SK-N-SH (cell line): Measurements from ENCODE around the gene MTA3. TPM values are rescaled to one million over a fixed set of nuclear protein-coding genes. Genes with fewer than 3 reads are reported as not detected.

Experiments used
- CTCF ChIA-PET: fragments of 300-600, 350-600 bp; formaldehyde crosslinking; extraction: SDS; loops from one replicate; lab custom pipeline; 2021; lab: Yijun Ruan, JAX
- POLR2A ChIA-PET: fragments of 350-600 bp; sonication (Branson Sonifier 250); formaldehyde crosslinking; extraction: SDS; loops from one replicate; lab custom pipeline; 2020; ENCODE audit warnings: antibody characterized with exemption, inconsistent platforms; lab: Yijun Ruan, JAX
- DNase-seq: peaks from one replicate; pipeline ENCODE4 v3.0.0; 2012
- H2AFZ ChIP-seq: fragments of 200-600 bp; sonication (generic); 2 replicates; pipeline ENCODE4 v1.8.1; 2016; ENCODE audit warnings: antibody characterized with exemption, mild to moderate bottlenecking, low read depth
- H3F3A ChIP-seq: fragments of 200-600 bp; sonication (generic); replicated peaks from 2 replicates; pipeline ENCODE3; 2016; ENCODE audit warnings: antibody characterized with exemption, mild to moderate bottlenecking; ENCODE audit not compliant: insufficient read depth
- H3K27ac ChIP-seq, 2 experiments: fragments of 200-500 bp in 1 of 2; fragments of 200-600 bp in 1 of 2; sonication (Bioruptor generic) in 1 of 2; sonication (generic), shearing (Covaris generic) in 1 of 2; 2 replicates each; pipeline versions ENCODE4 v1.5.1 to v1.6.1; 2014 to 2016; ENCODE audit warnings: low read depth in 2 of 2, inconsistent platforms in 1 of 2, low read length in 1 of 2, mild to moderate bottlenecking in 1 of 2, mixed read lengths in 1 of 2
- H3K27me3 ChIP-seq: fragments of 200-600 bp; sonication (generic), shearing (Covaris generic); 2 replicates; pipeline ENCODE4 v1.6.1; 2016; ENCODE audit warnings: mixed run types; ENCODE audit not compliant: insufficient read depth
- H3K36me3 ChIP-seq, 2 experiments: fragments of 200-500 bp in 1 of 2; fragments of 200-600 bp in 1 of 2; sonication (Bioruptor generic) in 1 of 2; sonication (generic) in 1 of 2; replicated peaks in 1 of 2; 2 replicates each; pipeline versions ENCODE3 to v1.5.1; 2014 to 2016; ENCODE audit warnings: low read length in 1 of 2, mild to moderate bottlenecking in 1 of 2; ENCODE audit not compliant: insufficient read depth in 2 of 2, control insufficient read depth in 1 of 2
- H3K4me1 ChIP-seq, 2 experiments: fragments of 200-500 bp in 1 of 2; fragments of 200-600 bp in 1 of 2; sonication (Bioruptor generic) in 1 of 2; sonication (generic), shearing (Covaris generic) in 1 of 2; 2 replicates each; pipeline versions ENCODE4 v1.5.1 to v1.6.1; 2014 to 2016; ENCODE audit warnings: low read depth in 1 of 2, low read length in 1 of 2, mixed run types in 1 of 2; ENCODE audit not compliant: insufficient read depth in 2 of 2, control insufficient read depth in 1 of 2
- H3K4me2 ChIP-seq: fragments of 200-600 bp; sonication (generic), shearing (Covaris generic); 2 replicates; pipeline ENCODE4 v1.6.1; 2017; ENCODE audit warnings: mixed run types
- H3K4me3 ChIP-seq, 2 experiments: fragments of 200-500 bp in 1 of 2; fragments of 200-600 bp in 1 of 2; sonication (Bioruptor generic) in 1 of 2; sonication (generic), shearing (Covaris generic) in 1 of 2; 2 replicates each; pipeline versions ENCODE4 v1.5.1 to v1.8.1; 2014 to 2016; ENCODE audit warnings: low read depth in 2 of 2, inconsistent platforms in 1 of 2, low read length in 1 of 2, mild to moderate bottlenecking in 1 of 2, mixed read lengths in 1 of 2, moderate library complexity in 1 of 2
- H3K79me2 ChIP-seq: fragments of 200-600 bp; sonication (generic); 2 replicates; pipeline ENCODE4 v1.8.1; 2017; ENCODE audit warnings: mild to moderate bottlenecking; ENCODE audit not compliant: insufficient read depth
- H3K9ac ChIP-seq: fragments of 200-600 bp; sonication (generic); 2 replicates; pipeline ENCODE4 v1.6.1; 2017; ENCODE audit warnings: mixed run types
- H3K9me2 ChIP-seq: fragments of 200-600 bp; sonication (generic); 2 replicates; pipeline ENCODE4 v1.6.1; 2017; ENCODE audit warnings: mixed run types
- H3K9me3 ChIP-seq: fragments of 200-600 bp; sonication (generic); 2 replicates; pipeline ENCODE4 v1.6.1; 2017; ENCODE audit warnings: mixed run types, mild to moderate bottlenecking, moderate library complexity
- H4K20me1 ChIP-seq: fragments of 200-600 bp; sonication (generic); 2 replicates; pipeline ENCODE4 v1.6.1; 2017; ENCODE audit warnings: mild to moderate bottlenecking, mixed run types; ENCODE audit not compliant: insufficient read depth
- ELF1 ChIP-seq: IDR thresholded peaks from 2 replicates; pipeline ENCODE4 v1.4.0; 2012
- EP300 ChIP-seq, 2 experiments: IDR thresholded peaks; 2 replicates each; pipeline versions ENCODE4 v1.4.0 to v1.6.1; 2012; ENCODE audit warnings: borderline replicate concordance in 1 of 2, low read depth in 1 of 2, low read length in 1 of 2
- EZH2phosphoT487 ChIP-seq: fragments of 200-600 bp; sonication (generic); IDR thresholded peaks from 2 replicates; pipeline ENCODE4 v1.6.1; 2017; ENCODE audit warnings: low read depth, mixed run types, mild to moderate bottlenecking, antibody characterized with exemption, moderate library complexity, borderline replicate concordance
- FOXJ3 ChIP-seq: sonication (generic); formaldehyde crosslinking; IDR thresholded peaks from 2 replicates; pipeline ENCODE4 v1.5.1; 2020; ENCODE audit warnings: mild to moderate bottlenecking, missing genetic modification reagents
- FOXM1 ChIP-seq: IDR thresholded peaks from 2 replicates; pipeline ENCODE4 v1.4.0; 2012; ENCODE audit warnings: low read depth, mild to moderate bottlenecking
- GABPA ChIP-seq: IDR thresholded peaks from 2 replicates; pipeline ENCODE4 v1.4.0; 2012; ENCODE audit warnings: low read depth, mild to moderate bottlenecking
- GATA2 ChIP-seq: sonication (generic); formaldehyde crosslinking; IDR thresholded peaks from 2 replicates; pipeline ENCODE4 v1.5.0; 2020; ENCODE audit warnings: mild to moderate bottlenecking, missing genetic modification reagents
- MEF2A ChIP-seq: IDR thresholded peaks from 2 replicates; pipeline ENCODE4 v1.4.0; 2012; ENCODE audit warnings: low read depth, borderline replicate concordance
- RFX5 ChIP-seq: IDR thresholded peaks from 2 replicates; pipeline ENCODE4 v1.6.1; 2012; ENCODE audit warnings: mild to moderate bottlenecking, improper control_type of control experiment, low read length
- RXRA ChIP-seq: IDR thresholded peaks from 2 replicates; pipeline ENCODE4 v1.4.0; 2012; ENCODE audit warnings: low read depth, mild to moderate bottlenecking, borderline replicate concordance
- SIN3A ChIP-seq: IDR thresholded peaks from 2 replicates; pipeline ENCODE4 v1.6.1; 2012; ENCODE audit warnings: low read depth, mild to moderate bottlenecking, low read length, moderate library complexity, borderline replicate concordance
- SMC3 ChIP-seq: IDR thresholded peaks from 2 replicates; pipeline ENCODE4 v1.6.1; 2012; ENCODE audit warnings: low read depth, low read length, improper control_type of control experiment
- TAF1 ChIP-seq: IDR thresholded peaks from 2 replicates; pipeline ENCODE4 v1.6.1; 2012; ENCODE audit warnings: low read depth, mild to moderate bottlenecking, low read length, moderate library complexity, borderline replicate concordance
- YY1 ChIP-seq: IDR thresholded peaks from 2 replicates; pipeline ENCODE4 v1.4.0; 2012; ENCODE audit warnings: low read depth, mild to moderate bottlenecking
- WGBS: methylation state at CpG from one replicate; pipeline ENCODE4 v1.1.6; 2017; ENCODE audit warnings: low lambda C conversion rate; 5-methylcytosine and 5-hydroxymethylcytosine counted together
- polyA plus RNA-seq, 3 experiments: library from polyadenylated mRNA; depleted of rRNA; stranded (reverse); fragments of >200 nt; gene quantifications; 2 replicates each; pipeline ENCODE4 v1.2.3, GENCODE V29; 2012
- TF ChIP-seq, protein P1 (sequence below): IDR thresholded peaks from 2 replicates; pipeline ENCODE4 v1.4.0; 2012; ENCODE audit warnings: low read depth, borderline replicate concordance
- TF ChIP-seq, protein P2 (sequence below): IDR thresholded peaks from 2 replicates; pipeline ENCODE4 v1.4.0; 2012; ENCODE audit warnings: low read depth
- TF ChIP-seq, protein P3 (sequence below): fragments of 150-350 bp; IDR thresholded peaks from 2 replicates; pipeline ENCODE4 v1.6.1; 2017; ENCODE audit warnings: antibody characterized with exemption, low read length, low read depth, borderline replicate concordance
- TF ChIP-seq, protein P4 (sequence below): IDR thresholded peaks from 2 replicates; pipeline ENCODE4 v1.6.1; 2012; ENCODE audit warnings: mild to moderate bottlenecking, low read depth, low read length, moderate library complexity
- TF ChIP-seq, protein P5 (sequence below): fragments of 200-600 bp; sonication (generic); IDR thresholded peaks from 2 replicates; pipeline ENCODE4 v1.6.1; 2017; ENCODE audit warnings: antibody characterized with exemption, mild to moderate bottlenecking, moderate library complexity

Gene MTA3
- polyA plus RNA-seq, 1 of the 3 experiments (the other 2 are of a cell fraction), result 30.8 TPM

DNA sequence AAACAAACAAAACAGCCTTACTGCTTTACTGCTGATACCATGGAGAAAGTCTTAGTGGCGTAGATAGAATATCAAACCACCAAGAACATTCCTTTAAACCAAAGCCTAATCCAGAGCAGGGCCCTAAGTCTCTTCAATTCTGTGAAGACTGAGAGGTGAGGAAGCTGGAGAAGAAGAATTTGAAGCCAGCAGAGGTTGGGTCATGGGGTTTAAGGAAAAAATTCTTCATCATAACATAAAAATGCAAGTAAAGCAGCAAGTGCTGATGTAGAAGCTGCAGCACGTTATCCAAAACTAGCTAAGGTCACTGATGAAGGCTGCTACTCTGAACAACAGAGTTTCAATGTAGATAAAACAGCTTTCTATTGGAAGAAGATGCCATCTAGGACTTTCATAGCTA lies 77.1 kb downstream of the MTA3 start:
- Histone ChIP-seq H3K79me2 (no peaks in the 10 kb centered on the region), H3K4me2 (no peak overlapping the region), H4K20me1 (no peaks in the 10 kb centered on the region), H3K4me1 (peaks cover 0 to 5% of the 10 kb centered on the region in 2 experiments; a peak in 2 of 4 replicates), H3K36me3 (peaks cover 27 to 31% of the 10 kb centered on the region in 2 experiments), H3K9me2 (no peaks in the 10 kb centered on the region), H3K9me3 (no peaks in the 10 kb centered on the region; the same call in 1 of the 2 replicates), H3K4me3 (no peak overlapping the region), H3F3A (no peaks in the 10 kb centered on the region), H2AFZ (no peak overlapping the region), H3K27ac (no peak overlapping the region), H3K9ac (no peak overlapping the region), H3K27me3 (no peaks in the 10 kb centered on the region)
- CTCF ChIA-PET, result interaction anchor here (1.1 to 1.5 kb wide), 4 partner anchors 9 to 150 kb away, joined by 3 to 5 read pairs (median 4); no protein-coding TSS in a partner anchor
- TF ChIP-seq ELF1 (no peak), FOXM1 (no peak), GABPA (no peak), EZH2phosphoT487 (no peak), YY1 (no peak), EP300 (IDR thresholded peaks at IDR 0.05; ENCODE audit: borderline replicate concordance in 1 of 2, low read depth in 1 of 2, low read length in 1 of 2) (no peak), SMC3 (no peak), TAF1 (no peak), RFX5 (no peak), FOXJ3 (CRISPR knock-in tag) (no peak), GATA2 (CRISPR knock-in tag) (no peak), MEF2A (no peak), SIN3A (no peak), RXRA (no peak)
- TF ChIP-seq, protein P1, sequence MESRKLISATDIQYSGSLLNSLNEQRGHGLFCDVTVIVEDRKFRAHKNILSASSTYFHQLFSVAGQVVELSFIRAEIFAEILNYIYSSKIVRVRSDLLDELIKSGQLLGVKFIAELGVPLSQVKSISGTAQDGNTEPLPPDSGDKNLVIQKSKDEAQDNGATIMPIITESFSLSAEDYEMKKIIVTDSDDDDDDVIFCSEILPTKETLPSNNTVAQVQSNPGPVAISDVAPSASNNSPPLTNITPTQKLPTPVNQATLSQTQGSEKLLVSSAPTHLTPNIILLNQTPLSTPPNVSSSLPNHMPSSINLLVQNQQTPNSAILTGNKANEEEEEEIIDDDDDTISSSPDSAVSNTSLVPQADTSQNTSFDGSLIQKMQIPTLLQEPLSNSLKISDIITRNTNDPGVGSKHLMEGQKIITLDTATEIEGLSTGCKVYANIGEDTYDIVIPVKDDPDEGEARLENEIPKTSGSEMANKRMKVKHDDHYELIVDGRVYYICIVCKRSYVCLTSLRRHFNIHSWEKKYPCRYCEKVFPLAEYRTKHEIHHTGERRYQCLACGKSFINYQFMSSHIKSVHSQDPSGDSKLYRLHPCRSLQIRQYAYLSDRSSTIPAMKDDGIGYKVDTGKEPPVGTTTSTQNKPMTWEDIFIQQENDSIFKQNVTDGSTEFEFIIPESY, result no peak
- TF ChIP-seq, protein P2, sequence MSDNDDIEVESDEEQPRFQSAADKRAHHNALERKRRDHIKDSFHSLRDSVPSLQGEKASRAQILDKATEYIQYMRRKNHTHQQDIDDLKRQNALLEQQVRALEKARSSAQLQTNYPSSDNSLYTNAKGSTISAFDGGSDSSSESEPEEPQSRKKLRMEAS, result no peak
- TF ChIP-seq, protein P3, sequence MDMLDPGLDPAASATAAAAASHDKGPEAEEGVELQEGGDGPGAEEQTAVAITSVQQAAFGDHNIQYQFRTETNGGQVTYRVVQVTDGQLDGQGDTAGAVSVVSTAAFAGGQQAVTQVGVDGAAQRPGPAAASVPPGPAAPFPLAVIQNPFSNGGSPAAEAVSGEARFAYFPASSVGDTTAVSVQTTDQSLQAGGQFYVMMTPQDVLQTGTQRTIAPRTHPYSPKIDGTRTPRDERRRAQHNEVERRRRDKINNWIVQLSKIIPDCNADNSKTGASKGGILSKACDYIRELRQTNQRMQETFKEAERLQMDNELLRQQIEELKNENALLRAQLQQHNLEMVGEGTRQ, result no peak
- TF ChIP-seq, protein P4, sequence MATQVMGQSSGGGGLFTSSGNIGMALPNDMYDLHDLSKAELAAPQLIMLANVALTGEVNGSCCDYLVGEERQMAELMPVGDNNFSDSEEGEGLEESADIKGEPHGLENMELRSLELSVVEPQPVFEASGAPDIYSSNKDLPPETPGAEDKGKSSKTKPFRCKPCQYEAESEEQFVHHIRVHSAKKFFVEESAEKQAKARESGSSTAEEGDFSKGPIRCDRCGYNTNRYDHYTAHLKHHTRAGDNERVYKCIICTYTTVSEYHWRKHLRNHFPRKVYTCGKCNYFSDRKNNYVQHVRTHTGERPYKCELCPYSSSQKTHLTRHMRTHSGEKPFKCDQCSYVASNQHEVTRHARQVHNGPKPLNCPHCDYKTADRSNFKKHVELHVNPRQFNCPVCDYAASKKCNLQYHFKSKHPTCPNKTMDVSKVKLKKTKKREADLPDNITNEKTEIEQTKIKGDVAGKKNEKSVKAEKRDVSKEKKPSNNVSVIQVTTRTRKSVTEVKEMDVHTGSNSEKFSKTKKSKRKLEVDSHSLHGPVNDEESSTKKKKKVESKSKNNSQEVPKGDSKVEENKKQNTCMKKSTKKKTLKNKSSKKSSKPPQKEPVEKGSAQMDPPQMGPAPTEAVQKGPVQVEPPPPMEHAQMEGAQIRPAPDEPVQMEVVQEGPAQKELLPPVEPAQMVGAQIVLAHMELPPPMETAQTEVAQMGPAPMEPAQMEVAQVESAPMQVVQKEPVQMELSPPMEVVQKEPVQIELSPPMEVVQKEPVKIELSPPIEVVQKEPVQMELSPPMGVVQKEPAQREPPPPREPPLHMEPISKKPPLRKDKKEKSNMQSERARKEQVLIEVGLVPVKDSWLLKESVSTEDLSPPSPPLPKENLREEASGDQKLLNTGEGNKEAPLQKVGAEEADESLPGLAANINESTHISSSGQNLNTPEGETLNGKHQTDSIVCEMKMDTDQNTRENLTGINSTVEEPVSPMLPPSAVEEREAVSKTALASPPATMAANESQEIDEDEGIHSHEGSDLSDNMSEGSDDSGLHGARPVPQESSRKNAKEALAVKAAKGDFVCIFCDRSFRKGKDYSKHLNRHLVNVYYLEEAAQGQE, result no peak
- TF ChIP-seq, protein P5, sequence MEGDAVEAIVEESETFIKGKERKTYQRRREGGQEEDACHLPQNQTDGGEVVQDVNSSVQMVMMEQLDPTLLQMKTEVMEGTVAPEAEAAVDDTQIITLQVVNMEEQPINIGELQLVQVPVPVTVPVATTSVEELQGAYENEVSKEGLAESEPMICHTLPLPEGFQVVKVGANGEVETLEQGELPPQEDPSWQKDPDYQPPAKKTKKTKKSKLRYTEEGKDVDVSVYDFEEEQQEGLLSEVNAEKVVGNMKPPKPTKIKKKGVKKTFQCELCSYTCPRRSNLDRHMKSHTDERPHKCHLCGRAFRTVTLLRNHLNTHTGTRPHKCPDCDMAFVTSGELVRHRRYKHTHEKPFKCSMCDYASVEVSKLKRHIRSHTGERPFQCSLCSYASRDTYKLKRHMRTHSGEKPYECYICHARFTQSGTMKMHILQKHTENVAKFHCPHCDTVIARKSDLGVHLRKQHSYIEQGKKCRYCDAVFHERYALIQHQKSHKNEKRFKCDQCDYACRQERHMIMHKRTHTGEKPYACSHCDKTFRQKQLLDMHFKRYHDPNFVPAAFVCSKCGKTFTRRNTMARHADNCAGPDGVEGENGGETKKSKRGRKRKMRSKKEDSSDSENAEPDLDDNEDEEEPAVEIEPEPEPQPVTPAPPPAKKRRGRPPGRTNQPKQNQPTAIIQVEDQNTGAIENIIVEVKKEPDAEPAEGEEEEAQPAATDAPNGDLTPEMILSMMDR, result no peak
- no peak for DNase-seq
- POLR2A ChIA-PET, result no interaction called here
- 93% methylated on average over 2 of the region's 2 CpGs for WGBS
